HCT116 (cell line): ENCODE results near the gene DOCK1. TPM values are rescaled to one million over a fixed set of nuclear protein-coding genes. Genes with fewer than 3 reads are reported as not detected.

Source experiments
- ATAC-seq: fragments of 200-7000 bp; cut with Tn5 transposase; 2 replicates; pipeline ENCODE4 v1.9.1; 2020; ENCODE audit warnings: mild to moderate bottlenecking, moderate library complexity
- BruUV-seq: library from RNA; stranded (reverse); fragments of 400-500 nt; replicated peaks from 2 replicates; lab custom pipeline; 2021; lab: Mats Ljungman, UMichigan
- CTCF ChIA-PET: fragments of 300-600 bp; sonication (Branson Sonifier 250); formaldehyde crosslinking; loops from one replicate; lab custom pipeline; 2021; ENCODE audit warnings: antibody characterized with exemption; lab: Charles Lee
- POLR2A ChIA-PET: fragments of 300-600, 350-600 bp; sonication (Branson Sonifier 250); formaldehyde crosslinking; loops from one replicate; lab custom pipeline; 2021; ENCODE audit warnings: antibody characterized with exemption; lab: Charles Lee
- RAD21 ChIA-PET, 2 experiments: fragments of 300-600 bp; sonication (Branson Sonifier 250); formaldehyde crosslinking; loops; one replicate each; lab custom pipeline; 2023; ENCODE audit warnings: low total read pairs in 2 of 2; ENCODE audit not compliant: uncharacterized antibody in 2 of 2, unreplicated experiment in 2 of 2, low non-redundant PET in 1 of 2; lab: Charles Lee
- DNase-seq: peaks from one replicate; pipeline ENCODE4 v3.0.0-alpha.2; 2010; ENCODE audit warnings: low read depth, low spot score
- H2AFZ ChIP-seq: fragments of 200-600 bp; shearing (Covaris generic), sonication (generic); 2 replicates; pipeline ENCODE4 v1.6.1; 2017; ENCODE audit warnings: low read depth, mixed run types, mixed read lengths, antibody characterized with exemption, low read length; ENCODE audit not compliant: poor library complexity, severe bottlenecking
- H3K27ac ChIP-seq: 2 replicates; pipeline ENCODE4 v1.5.1; 2012; ENCODE audit warnings: low read depth, low read length
- H3K27me3 ChIP-seq: fragments of 200-600 bp; sonication (generic); 2 replicates; pipeline ENCODE4 v1.6.1; 2016; ENCODE audit warnings: mixed run types, low read length, mixed read lengths; ENCODE audit not compliant: insufficient read depth
- H3K36me3 ChIP-seq, 2 experiments: fragments of 200-500 bp in 1 of 2; fragments of 200-600 bp in 1 of 2; sonication (Bioruptor generic) in 1 of 2; sonication (generic) in 1 of 2; 2 replicates each; pipeline versions ENCODE4 v1.5.1 to v1.6.1; 2014 to 2016; ENCODE audit warnings: low read length in 2 of 2, inconsistent platforms in 1 of 2, mixed read lengths in 1 of 2, mixed run types in 1 of 2; ENCODE audit not compliant: insufficient read depth in 2 of 2, control insufficient read depth in 1 of 2
- H3K4me1 ChIP-seq, 2 experiments: fragments of 200-600 bp in 1 of 2; sonication (generic) in 1 of 2; 2 replicates each; pipeline versions ENCODE4 v1.5.1 to v1.6.1; 2012 to 2017; ENCODE audit warnings: low read length in 2 of 2, inconsistent platforms in 1 of 2, mild to moderate bottlenecking in 1 of 2, mixed read lengths in 1 of 2, mixed run types in 1 of 2, moderate library complexity in 1 of 2; ENCODE audit not compliant: insufficient read depth in 2 of 2, control insufficient read depth in 1 of 2
- H3K4me2 ChIP-seq: fragments of 200-600 bp; sonication (generic); 2 replicates; pipeline ENCODE4 v1.6.1; 2017; ENCODE audit warnings: mixed run types, low read length, mixed read lengths
- H3K4me3 ChIP-seq, 2 experiments: fragments of 200-600 bp in 1 of 2; sonication (generic) in 1 of 2; replicated peaks in 1 of 2; 2 replicates each; pipeline ENCODE4 v1.5.1; 2011 to 2016; ENCODE audit warnings: low read length in 2 of 2, control low read depth in 1 of 2, low read depth in 1 of 2, mild to moderate bottlenecking in 1 of 2, mixed read lengths in 1 of 2, mixed run types in 1 of 2
- H3K79me2 ChIP-seq: fragments of 200-600 bp; sonication (generic); 2 replicates; pipeline ENCODE4 v1.6.1; 2017; ENCODE audit warnings: mild to moderate bottlenecking, mixed run types, low read length, moderate library complexity, mixed read lengths; ENCODE audit not compliant: insufficient read depth
- H3K9ac ChIP-seq: fragments of 200-600 bp; sonication (generic); 2 replicates; pipeline ENCODE4 v1.6.1; 2016; ENCODE audit warnings: low read length, mixed read lengths
- H3K9me2 ChIP-seq: fragments of 200-600 bp; sonication (generic), shearing (Covaris generic); 2 replicates; pipeline ENCODE4 v1.6.1; 2017; ENCODE audit warnings: mixed run types, mild to moderate bottlenecking, moderate library complexity; ENCODE audit not compliant: insufficient read depth
- H3K9me3 ChIP-seq, 2 experiments: fragments of 200-500 bp in 1 of 2; fragments of 200-600 bp in 1 of 2; sonication (Bioruptor generic) in 1 of 2; sonication (generic) in 1 of 2; 2 replicates each; pipeline ENCODE4 v1.6.1; 2014 to 2017; ENCODE audit warnings: low read length in 2 of 2, mixed read lengths in 2 of 2, inconsistent platforms in 1 of 2, low read depth in 1 of 2, mild to moderate bottlenecking in 1 of 2, mixed run types in 1 of 2, moderate library complexity in 1 of 2; ENCODE audit not compliant: control insufficient read depth in 1 of 2, insufficient read depth in 1 of 2
- H4K20me1 ChIP-seq: fragments of 200-600 bp; sonication (generic), shearing (Covaris generic); 2 replicates; pipeline ENCODE4 v1.6.1; 2017; ENCODE audit warnings: mixed run types, mild to moderate bottlenecking, moderate library complexity; ENCODE audit not compliant: insufficient read depth
- CBX3 ChIP-seq: IDR thresholded peaks from 2 replicates; pipeline ENCODE4 v1.6.1; 2012; ENCODE audit warnings: low read depth
- CEBPB ChIP-seq: IDR thresholded peaks from 2 replicates; pipeline ENCODE4 v1.6.1; 2012; ENCODE audit warnings: low read depth
- CTCF ChIP-seq, 3 experiments: fragments of 200-600 bp in 1 of 3; sonication (generic) in 1 of 3; IDR thresholded peaks in 2 of 3; conservative IDR thresholded peaks in 1 of 3; 2 replicates each; pipeline ENCODE4 v1.5.1; 2012 to 2017; ENCODE audit warnings: low read depth in 2 of 3, low read length in 2 of 3, antibody characterized with exemption in 1 of 3, borderline replicate concordance in 1 of 3, control low read depth in 1 of 3, mild to moderate bottlenecking in 1 of 3, mixed read lengths in 1 of 3, mixed run types in 1 of 3, moderate library complexity in 1 of 3; ENCODE audit not compliant: insufficient read depth in 1 of 3
- EGR1 ChIP-seq: IDR thresholded peaks from 2 replicates; pipeline ENCODE4 v1.6.1; 2012; ENCODE audit warnings: low read depth
- EZH2phosphoT487 ChIP-seq: fragments of 200-600 bp; IDR thresholded peaks from 2 replicates; pipeline ENCODE4 v1.6.1; 2018; ENCODE audit warnings: antibody characterized with exemption, borderline replicate concordance
- FOSL1 ChIP-seq: IDR thresholded peaks from 2 replicates; pipeline ENCODE4 v1.6.1; 2012; ENCODE audit warnings: low read depth
- JUND ChIP-seq: IDR thresholded peaks from 2 replicates; pipeline ENCODE4 v1.6.1; 2012
- POLR2A ChIP-seq: IDR thresholded peaks from 2 replicates; pipeline ENCODE4 v1.7.0; 2011; ENCODE audit warnings: borderline replicate concordance; ENCODE audit not compliant: insufficient read depth, insufficient read length; ENCODE audit errors: extremely low read depth
- POLR2AphosphoS5 ChIP-seq: IDR thresholded peaks from 2 replicates; pipeline ENCODE4 v1.6.1; 2011; ENCODE audit warnings: mild to moderate bottlenecking, low read depth, low read length, moderate library complexity
- RAD21 ChIP-seq: IDR thresholded peaks from 2 replicates; pipeline ENCODE4 v1.6.1; 2012; ENCODE audit warnings: low read depth, mild to moderate bottlenecking
- SRF ChIP-seq: IDR thresholded peaks from 2 replicates; pipeline ENCODE4 v1.6.1; 2012; ENCODE audit warnings: low read depth
- TCF7L2 ChIP-seq: IDR thresholded peaks from 2 replicates; pipeline ENCODE4 v1.7.0; 2011; ENCODE audit warnings: borderline replicate concordance, inconsistent platforms; ENCODE audit not compliant: insufficient read depth, insufficient read length; ENCODE audit errors: extremely low read depth
- ZFX ChIP-seq: fragments of 450-650 bp; IDR thresholded peaks from 2 replicates; pipeline ENCODE4 v1.6.1; 2017
- ZNF274 ChIP-seq: fragments of 200-500 bp; sonication (Bioruptor generic); IDR thresholded peaks from 2 replicates; pipeline ENCODE4 v1.6.1; 2014; ENCODE audit warnings: mild to moderate bottlenecking, low read depth, low read length, inconsistent platforms
- intact Hi-C: fragments of 100-400 bp; cut with micrococcal nuclease; formaldehyde crosslinking; loops from 2 replicates; pipeline ENCODE4 v1.10.0; 2022
- total RNA-seq: library from RNA; stranded (reverse); gene quantifications from one replicate; pipeline ENCODE4 v1.2.1, GENCODE V29; 2021; ENCODE audit not compliant: unreplicated experiment
- TF ChIP-seq, protein P1 (sequence below): IDR thresholded peaks from 2 replicates; pipeline ENCODE4 v1.6.1; 2012; ENCODE audit warnings: low read depth

The DOCK1 gene
- total RNA-seq, 1 experiment from 2014 or later = 46.5 TPM

- Histone ChIP-seq H3K9me3 (no peaks in the 10 kb centered on the region), H2AFZ (no peak overlapping the region), H3K4me2 (no peak overlapping the region), H3K79me2 (no peaks in the 10 kb centered on the region), H3K27ac (no peak overlapping the region), H3K9ac (no peak overlapping the region), H3K27me3 (no peaks in the 10 kb centered on the region), H3K9me2 (no peaks in the 10 kb centered on the region), H3K4me1 (no peaks in the 10 kb centered on the region), H4K20me1 (no peaks in the 10 kb centered on the region), H3K4me3 (no peak overlapping the region), H3K36me3 (peaks cover 19 to 22% of the 10 kb centered on the region in 2 experiments; a peak in 3 of 4 replicates)
- no TSS peak for BruUV-seq
- POLR2A ChIA-PET = no interaction called here
- CTCF ChIA-PET = no interaction called here
- RAD21 ChIA-PET = no interaction called here
- no peak for ATAC-seq
- TF ChIP-seq EZH2phosphoT487 (no peak), CBX3 (no peak), CTCF (IDR thresholded peaks at IDR 0.05 in 2 of 3, conservative IDR thresholded peaks at IDR 0.05 in 1 of 3; ENCODE audit: borderline replicate concordance in 1 of 3, insufficient read depth in 1 of 3, low read depth in 2 of 3, low read length in 2 of 3) (no peak), JUND (no peak), ZNF274 (no peak), POLR2A (no peak), TCF7L2 (no peak), ZFX (no peak), POLR2AphosphoS5 (no peak), CEBPB (no peak), EGR1 (no peak), SRF (no peak), FOSL1 (no peak), RAD21 (no peak)
- TF ChIP-seq, protein P1, sequence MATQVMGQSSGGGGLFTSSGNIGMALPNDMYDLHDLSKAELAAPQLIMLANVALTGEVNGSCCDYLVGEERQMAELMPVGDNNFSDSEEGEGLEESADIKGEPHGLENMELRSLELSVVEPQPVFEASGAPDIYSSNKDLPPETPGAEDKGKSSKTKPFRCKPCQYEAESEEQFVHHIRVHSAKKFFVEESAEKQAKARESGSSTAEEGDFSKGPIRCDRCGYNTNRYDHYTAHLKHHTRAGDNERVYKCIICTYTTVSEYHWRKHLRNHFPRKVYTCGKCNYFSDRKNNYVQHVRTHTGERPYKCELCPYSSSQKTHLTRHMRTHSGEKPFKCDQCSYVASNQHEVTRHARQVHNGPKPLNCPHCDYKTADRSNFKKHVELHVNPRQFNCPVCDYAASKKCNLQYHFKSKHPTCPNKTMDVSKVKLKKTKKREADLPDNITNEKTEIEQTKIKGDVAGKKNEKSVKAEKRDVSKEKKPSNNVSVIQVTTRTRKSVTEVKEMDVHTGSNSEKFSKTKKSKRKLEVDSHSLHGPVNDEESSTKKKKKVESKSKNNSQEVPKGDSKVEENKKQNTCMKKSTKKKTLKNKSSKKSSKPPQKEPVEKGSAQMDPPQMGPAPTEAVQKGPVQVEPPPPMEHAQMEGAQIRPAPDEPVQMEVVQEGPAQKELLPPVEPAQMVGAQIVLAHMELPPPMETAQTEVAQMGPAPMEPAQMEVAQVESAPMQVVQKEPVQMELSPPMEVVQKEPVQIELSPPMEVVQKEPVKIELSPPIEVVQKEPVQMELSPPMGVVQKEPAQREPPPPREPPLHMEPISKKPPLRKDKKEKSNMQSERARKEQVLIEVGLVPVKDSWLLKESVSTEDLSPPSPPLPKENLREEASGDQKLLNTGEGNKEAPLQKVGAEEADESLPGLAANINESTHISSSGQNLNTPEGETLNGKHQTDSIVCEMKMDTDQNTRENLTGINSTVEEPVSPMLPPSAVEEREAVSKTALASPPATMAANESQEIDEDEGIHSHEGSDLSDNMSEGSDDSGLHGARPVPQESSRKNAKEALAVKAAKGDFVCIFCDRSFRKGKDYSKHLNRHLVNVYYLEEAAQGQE = no peak
- no peak for DNase-seq
- intact Hi-C loops = no loop called here
Observed at GRCh38 chr10:127027786-127028185, 122.6 kb downstream of the DOCK1 start.
